SKM-1 (cell line): ENCODE data around the gene SMCO1.
A peak's percentile ranks its signal among the peaks of the same experiment; 100 is the strongest.
"Not testable (repeated sequence)": the region's sequence is repeated elsewhere in the genome, so short reads cannot be mapped to it uniquely, and the experiment has no call there.

Experiments
- DNase-seq: peaks from one replicate; lab custom pipeline; 2025; ENCODE audit not compliant: unreplicated experiment; lab: John Stamatoyannopoulos, UW

SMCO1 gene

GRCh38 chr3:196496183-196496582 lies 19.0 kb downstream of the SMCO1 start:
- no peak for DNase-seq

DNA sequence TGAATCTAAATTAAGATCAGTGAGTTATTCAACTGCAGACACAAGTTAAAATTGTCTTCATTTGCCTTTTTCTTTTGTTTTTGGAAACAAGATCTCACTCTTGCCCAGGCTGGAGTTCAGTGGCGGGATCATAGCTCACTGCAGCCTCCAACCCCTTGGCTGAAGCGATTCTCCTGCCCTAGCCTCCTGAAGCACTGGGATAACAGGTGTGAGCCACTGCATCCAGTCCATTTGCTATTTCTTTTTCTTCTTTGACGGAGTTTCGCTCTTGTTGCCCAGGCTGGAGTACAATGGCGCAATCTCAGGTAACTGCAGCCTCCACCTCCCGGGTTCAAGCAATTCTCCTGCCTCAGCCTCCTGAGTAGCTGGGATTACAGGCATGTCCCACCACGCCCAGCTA lies 21.9 kb downstream of the SMCO1 start:
- DNase-seq, result no peak

GRCh38 chr3:196492080-196492479 lies 23.1 kb downstream of the SMCO1 start:
- no peak for DNase-seq

- DNase-seq, result no peak
These were observed 25.4 kb downstream of the SMCO1 start for GRCh38 chr3:196489747-196490146.

DNA sequence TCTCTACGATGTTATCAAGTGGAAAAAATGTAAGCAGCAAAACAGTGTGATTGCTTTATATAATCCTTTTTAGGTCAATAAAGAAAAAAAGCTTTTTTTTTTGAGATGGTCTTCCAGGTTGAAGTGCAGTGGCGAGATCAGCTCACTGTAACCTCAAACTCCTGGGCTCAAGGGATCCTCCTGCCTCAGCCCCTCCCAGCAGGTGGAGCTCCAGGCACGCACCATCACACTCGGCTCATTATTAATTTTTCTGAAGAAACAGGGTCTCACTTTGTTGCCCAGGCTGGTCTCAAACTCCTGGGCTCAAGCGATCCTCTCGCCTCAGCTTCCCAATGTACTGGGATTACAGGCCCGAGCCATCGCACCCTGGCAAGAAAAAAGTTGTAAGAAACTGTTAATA lies 28.9 kb downstream of the SMCO1 start:
- DNase-seq, result no peak

DNA sequence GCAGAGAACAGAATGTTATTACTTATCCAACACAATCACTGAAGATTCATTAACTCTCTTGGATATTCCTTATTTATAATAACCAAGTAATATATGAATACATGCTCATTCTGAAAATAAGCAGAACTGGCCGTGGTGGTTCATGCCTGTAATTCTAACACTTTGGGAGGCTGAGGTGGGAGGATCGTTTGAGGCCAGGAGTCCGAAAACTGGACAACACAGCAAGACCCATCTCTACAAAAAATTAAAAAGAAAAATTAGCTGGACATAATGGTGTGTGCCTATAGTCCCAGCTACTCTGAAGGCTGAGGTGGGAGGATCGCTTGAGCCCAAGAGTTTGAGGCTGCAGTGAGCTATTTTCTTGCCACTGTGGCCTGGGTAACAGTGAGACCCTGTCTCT lies 37.5 kb downstream of the SMCO1 start:
- no peak for DNase-seq

GRCh38 chr3:196472286-196472685 lies 42.9 kb downstream of the SMCO1 start:
- no peak for DNase-seq

DNA sequence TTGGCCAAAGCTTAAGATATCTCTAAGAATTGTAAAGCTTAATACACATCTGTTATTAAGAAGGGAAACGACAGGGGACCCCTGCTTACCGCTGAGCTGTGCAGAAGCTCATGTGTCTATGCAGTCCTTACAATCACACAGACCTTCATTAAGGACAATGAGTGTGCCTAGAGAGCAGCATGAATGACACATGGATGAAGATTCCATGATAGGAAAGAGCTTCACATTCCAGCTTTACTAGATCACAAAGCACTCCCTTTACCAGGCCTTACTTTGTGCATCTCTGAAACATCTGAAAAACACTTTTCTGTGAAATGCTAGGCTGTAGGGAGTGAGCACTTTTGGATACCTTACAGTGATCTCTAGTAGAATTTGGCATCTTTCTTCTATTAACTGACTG lies 43.6 kb downstream of the SMCO1 start:
- DNase-seq, result no peak

DNA sequence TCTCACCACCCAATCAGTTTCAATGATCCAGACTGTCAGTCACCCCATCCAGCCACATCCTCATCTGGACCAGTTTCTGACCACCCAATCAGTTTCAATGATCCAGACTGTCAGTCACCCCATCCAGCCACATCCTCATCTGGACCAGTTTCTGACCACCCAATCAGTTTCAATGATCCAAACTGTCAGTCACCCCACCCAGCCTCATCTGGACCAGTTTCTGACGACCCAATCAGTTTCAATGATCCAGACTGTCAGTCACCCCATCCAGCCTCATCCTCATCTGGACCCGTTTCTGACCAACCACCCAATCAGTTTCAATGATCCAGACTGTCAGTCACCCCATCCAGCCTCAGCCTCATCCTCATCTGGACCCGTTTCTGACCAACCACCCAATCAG lies 45.0 kb downstream of the SMCO1 start:
- not testable (repeated sequence) for DNase-seq

DNA sequence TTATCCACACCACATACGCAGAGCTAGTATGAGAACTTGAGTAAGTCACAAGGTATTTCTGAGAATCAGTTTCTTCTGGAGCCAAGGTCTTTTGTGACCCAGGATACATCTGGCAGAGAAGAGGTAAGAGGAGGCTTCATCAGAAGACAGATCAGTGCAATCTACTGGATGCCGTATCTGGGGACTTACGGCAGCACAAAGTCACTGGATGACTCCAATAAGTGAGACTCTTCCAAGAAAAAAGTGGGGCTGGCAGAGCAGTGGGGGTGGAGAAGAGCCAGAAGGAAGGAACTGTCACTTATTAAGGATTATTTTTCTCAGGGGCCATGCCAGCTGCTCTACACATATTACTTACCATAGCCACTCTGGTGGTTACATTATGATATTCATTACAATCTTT lies 51.3 kb downstream of the SMCO1 start:
- no peak for DNase-seq

GRCh38 chr3:196463478-196463756 lies 51.7 kb downstream of the SMCO1 start:
- no peak for DNase-seq

DNA sequence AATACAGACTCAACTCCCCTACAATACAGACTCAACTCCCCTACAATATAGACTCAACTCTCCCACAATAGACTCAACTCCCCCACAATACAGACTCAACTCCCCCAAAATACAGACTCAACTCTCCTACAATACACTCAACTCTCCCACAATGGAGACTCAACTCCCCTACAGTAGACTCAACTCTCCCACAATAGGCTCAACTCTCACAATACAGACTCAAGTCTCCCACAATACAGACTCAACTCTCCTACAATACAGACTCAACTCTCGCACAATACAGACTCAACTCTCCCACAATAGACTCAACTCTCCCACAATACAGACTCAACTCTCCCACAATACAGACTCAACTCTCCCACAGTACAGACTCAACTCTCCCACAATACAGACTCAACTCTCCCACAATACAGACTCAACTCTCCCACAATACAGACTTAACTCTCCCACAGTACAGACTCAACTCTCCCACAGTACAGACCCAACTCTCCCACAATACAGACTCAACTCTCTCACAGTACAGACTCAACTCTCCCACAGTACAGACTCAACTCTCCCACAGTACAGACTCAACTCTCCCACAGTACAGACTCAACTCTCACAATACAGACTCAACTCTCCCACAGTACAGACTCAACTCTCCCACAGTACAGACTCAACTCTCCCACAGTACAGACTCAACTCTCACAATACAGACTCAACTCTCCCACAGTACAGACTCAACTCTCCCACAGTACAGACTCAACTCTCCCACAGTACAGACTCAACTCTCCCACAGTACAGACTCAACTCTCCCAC lies 52.3 kb downstream of the SMCO1 start:
- not testable (repeated sequence) for DNase-seq

GRCh38 chr3:196458063-196458462 lies 57.1 kb downstream of the SMCO1 start:
- DNase-seq, result no peak

DNA sequence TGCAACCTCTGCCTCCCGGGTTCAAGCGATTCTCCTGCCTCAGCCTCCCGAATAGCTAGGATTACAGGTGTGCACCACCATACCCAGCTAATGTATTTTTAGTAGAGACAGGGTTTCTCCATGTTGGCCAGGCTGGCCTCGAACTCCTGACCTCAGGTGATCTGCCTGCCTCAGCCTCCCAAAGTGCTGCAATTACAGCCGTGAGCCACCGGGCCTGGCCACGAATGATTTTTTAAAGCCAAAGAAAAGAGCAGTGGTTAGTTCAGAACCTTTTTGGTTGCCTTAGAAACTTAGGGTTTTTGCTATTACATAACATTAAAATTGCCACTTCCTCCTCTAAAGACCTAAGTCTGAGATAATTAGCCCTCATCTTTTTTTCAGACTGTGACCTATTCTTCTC lies 57.7 kb downstream of the SMCO1 start:
- DNase-seq, result peak; percentile 94
